Activated CD4-positive, alpha-beta T cell treated with anti-CD3 and anti-CD28 coated beads for 4 hours (primary cell): ENCODE results near the gene EPN1.
A peak's percentile ranks its signal among the peaks of the same experiment; 100 is the strongest.
"Not testable (repeated sequence)": the region's sequence is repeated elsewhere in the genome, so short reads cannot be mapped to it uniquely, and the experiment has no call there.

Experiments used
- DNase-seq, 2 donors: peaks; one replicate each; pipeline ENCODE4 v3.0.0-alpha.2; 2020

Gene EPN1

GRCh38 chr19:55694656-55695491 lies 19.8 kb downstream of the EPN1 start:
- DNase-seq, result no peak

GRCh38 chr19:55695511-55696290 lies 20.7 kb downstream of the EPN1 start:
- no peak for DNase-seq

GRCh38 chr19:55696301-55697068 lies 21.5 kb downstream of the EPN1 start:
- no peak for DNase-seq

GRCh38 chr19:55697069-55697440 lies 22.0 kb downstream of the EPN1 start:
- DNase-seq, result no peak

- DNase-seq, result no peak
Observed at GRCh38 chr19:55697698-55698097, 22.7 kb downstream of the EPN1 start.

- DNase-seq, result no peak
Observed at GRCh38 chr19:55698256-55698655, 23.2 kb downstream of the EPN1 start.

GRCh38 chr19:55699221-55699620 lies 24.2 kb downstream of the EPN1 start:
- no peak for DNase-seq

- no peak for DNase-seq
Observed at GRCh38 chr19:55700813-55701212, 25.8 kb downstream of the EPN1 start.

- no peak for DNase-seq
Observed at GRCh38 chr19:55702131-55702627, 27.2 kb downstream of the EPN1 start.

GRCh38 chr19:55703790-55704215 lies 28.8 kb downstream of the EPN1 start:
- peak in 1 of 2 donors; percentile 37 for DNase-seq

- no peak for DNase-seq
Observed at GRCh38 chr19:55704494-55705245, 29.6 kb downstream of the EPN1 start.

- DNase-seq, result no peak
Observed at GRCh38 chr19:55705972-55706371, 30.9 kb downstream of the EPN1 start.

- DNase-seq, result no peak
Observed at GRCh38 chr19:55711719-55712118, 36.7 kb downstream of the EPN1 start.

- DNase-seq, result no peak
Observed at GRCh38 chr19:55712804-55713631, 38.0 kb downstream of the EPN1 start.

GRCh38 chr19:55716531-55716930 lies 41.5 kb downstream of the EPN1 start:
- DNase-seq, result no peak

GRCh38 chr19:55717251-55717650 lies 42.2 kb downstream of the EPN1 start:
- no peak for DNase-seq

- not testable (repeated sequence) for DNase-seq
Observed at GRCh38 chr19:55717879-55718711, 43.1 kb downstream of the EPN1 start.

GRCh38 chr19:55720214-55720746 lies 45.3 kb downstream of the EPN1 start:
- DNase-seq, result no peak

GRCh38 chr19:55720801-55721200 lies 45.8 kb downstream of the EPN1 start:
- no peak for DNase-seq

- DNase-seq, result no peak
Observed at GRCh38 chr19:55723491-55723890, 48.5 kb downstream of the EPN1 start.
